ENCODE data around the gene CFAP65.

The CFAP65 gene

GRCh38 chr2:218982586-218983262 lies 58.6 kb downstream of the CFAP65 start:
- in situ Hi-C loops (cut with MboI; ENCODE audit: low sequenced_read_pairs, unreplicated experiment) = loop anchor here (10.0 kb wide), 1 partner anchor 128 kb away; the partner anchor contains the start of gene WNT6

DNA sequence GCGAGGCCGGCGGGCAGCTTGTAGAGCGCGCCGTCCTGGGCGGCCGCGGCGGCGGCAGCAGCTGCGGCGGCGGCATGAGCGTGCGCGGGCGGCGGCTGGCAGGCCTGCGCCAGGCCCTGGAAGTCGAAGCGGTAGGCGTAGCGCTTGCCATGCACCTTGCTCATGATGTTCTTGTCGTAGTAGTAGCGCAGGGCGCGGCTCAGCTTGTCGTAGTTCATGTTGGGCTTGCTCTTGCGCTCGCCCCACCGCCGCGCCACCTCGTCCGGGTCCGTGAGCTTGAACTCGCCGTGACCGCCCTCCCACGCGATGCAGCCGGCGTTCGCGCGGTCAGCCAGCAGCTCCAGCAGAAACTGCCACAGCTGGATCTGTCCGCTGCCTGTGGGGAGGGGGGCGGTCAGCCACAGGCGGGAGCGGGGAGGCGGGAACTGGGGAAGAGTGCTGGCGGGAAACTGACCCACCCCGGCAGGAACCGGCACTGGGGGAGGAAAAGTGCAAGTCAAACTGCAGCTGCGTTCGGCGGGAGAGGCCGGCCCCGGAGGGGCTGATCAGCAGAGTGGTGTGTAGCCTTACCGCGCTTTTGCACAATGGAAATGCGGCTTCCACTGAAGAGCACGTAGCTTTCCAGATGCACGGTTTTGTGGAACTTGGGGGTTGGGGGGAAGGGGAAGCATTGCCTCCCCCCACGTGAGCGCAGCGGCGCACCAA lies 59.3 kb downstream of the CFAP65 start:
- peak; percentile 39 for DNase-seq (ENCODE audit: low spot score)
- TF ChIP-seq CTCF (IDR thresholded peaks at IDR 0.05; ENCODE audit: borderline replicate concordance, control extremely low read depth, extremely low read depth, insufficient read depth, missing control alignments) = no peak
- in situ Hi-C loops (cut with MboI; ENCODE audit: low sequenced_read_pairs, unreplicated experiment) = loop anchor here (10.0 kb wide), 1 partner anchor 127 kb away; the partner anchor contains the start of gene WNT6

More at GRCh38 chr2:218982586-218983262, 58.6 kb downstream of the CFAP65 start:
- no peak for TF ChIP-seq CTCF (IDR thresholded peaks at IDR 0.05; ENCODE audit: borderline replicate concordance, control extremely low read depth, extremely low read depth, insufficient read depth, missing control alignments)
- DNase-seq (ENCODE audit: low spot score) = no peak

- in situ Hi-C loops (cut with MboI; ENCODE audit: low sequenced_read_pairs, unreplicated experiment) = loop anchor here (10.0 kb wide), 1 partner anchor 127 kb away; the partner anchor contains the start of gene WNT6
- DNase-seq (ENCODE audit: low spot score) = no peak
- no peak for TF ChIP-seq CTCF (IDR thresholded peaks at IDR 0.05; ENCODE audit: borderline replicate concordance, control extremely low read depth, extremely low read depth, insufficient read depth, missing control alignments)
These were observed 59.9 kb downstream of the CFAP65 start for GRCh38 chr2:218981390-218981880.

DNA sequence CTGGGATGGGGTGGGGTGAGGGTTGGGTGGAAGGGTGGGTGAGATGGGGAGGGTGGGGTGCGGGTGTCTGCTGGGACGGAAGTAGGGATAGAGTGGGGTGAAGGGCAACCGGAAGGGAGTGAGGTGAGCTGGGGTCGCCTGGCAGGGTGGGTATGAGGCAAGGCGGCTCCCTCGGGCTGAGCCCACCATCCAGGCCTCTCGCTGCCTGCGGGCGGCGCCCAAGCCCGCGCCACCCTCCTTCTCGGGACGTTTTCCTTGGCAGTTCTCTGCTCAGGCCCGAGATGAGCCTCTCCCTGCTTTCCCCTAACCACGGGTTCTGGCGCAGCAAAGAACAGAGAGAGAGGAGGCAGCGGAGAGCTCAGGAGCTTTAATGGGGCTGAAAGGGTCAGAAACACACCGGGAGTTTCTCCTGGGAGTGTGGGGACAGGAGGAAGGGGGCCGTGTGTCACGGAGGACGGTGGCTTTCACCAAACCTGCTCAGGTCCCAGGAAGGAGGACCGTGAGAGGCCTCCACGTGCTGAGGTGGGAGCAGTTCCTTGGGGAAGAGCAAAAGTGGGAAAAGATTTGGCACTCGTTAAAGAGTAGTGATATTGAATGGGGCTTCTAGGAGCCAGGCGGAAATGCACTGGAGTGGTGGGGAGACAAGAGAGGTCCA lies 60.5 kb downstream of the CFAP65 start:
- peak; percentile 37 for DNase-seq (ENCODE audit: low spot score)
- in situ Hi-C loops (cut with MboI; ENCODE audit: low sequenced_read_pairs, unreplicated experiment) = loop anchor here (10.0 kb wide), 1 partner anchor 126 kb away; the partner anchor contains the start of gene WNT6
- TF ChIP-seq CTCF (IDR thresholded peaks at IDR 0.05; ENCODE audit: borderline replicate concordance, control extremely low read depth, extremely low read depth, insufficient read depth, missing control alignments) = no peak

GRCh38 chr2:218979846-218980734 lies 61.2 kb downstream of the CFAP65 start:
- DNase-seq (ENCODE audit: low spot score) = peak; percentile 90
- in situ Hi-C loops (cut with MboI; ENCODE audit: low sequenced_read_pairs, unreplicated experiment) = loop anchor here (10.0 kb wide), 1 partner anchor 125 kb away; the partner anchor contains the start of gene WNT6
- TF ChIP-seq CTCF (IDR thresholded peaks at IDR 0.05; ENCODE audit: borderline replicate concordance, control extremely low read depth, extremely low read depth, insufficient read depth, missing control alignments) = peak; percentile 96

Data from GM13976 (cell line).